Measurements from ENCODE around the gene GRIP1.

The GRIP1 gene

DNA sequence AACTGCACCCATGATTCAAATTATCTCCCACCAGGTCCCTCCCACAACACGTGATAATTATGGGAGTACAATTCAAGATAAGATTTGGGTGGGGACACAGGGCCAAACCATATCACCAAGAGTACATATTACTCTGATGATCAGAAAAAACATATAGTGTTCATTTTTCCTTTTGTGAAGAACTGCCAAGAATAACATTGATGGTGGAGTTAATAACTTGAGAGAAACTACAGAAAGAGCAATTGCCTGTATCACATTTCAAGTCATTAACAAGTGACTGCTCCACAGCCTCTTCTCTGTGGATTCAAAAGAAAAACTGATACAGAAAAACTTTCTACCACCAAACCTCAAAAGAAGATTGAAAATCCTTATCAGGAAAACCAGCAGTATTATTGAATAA lies 34.7 kb downstream of the GRIP1 start:
- no peak for DNase-seq

DNA sequence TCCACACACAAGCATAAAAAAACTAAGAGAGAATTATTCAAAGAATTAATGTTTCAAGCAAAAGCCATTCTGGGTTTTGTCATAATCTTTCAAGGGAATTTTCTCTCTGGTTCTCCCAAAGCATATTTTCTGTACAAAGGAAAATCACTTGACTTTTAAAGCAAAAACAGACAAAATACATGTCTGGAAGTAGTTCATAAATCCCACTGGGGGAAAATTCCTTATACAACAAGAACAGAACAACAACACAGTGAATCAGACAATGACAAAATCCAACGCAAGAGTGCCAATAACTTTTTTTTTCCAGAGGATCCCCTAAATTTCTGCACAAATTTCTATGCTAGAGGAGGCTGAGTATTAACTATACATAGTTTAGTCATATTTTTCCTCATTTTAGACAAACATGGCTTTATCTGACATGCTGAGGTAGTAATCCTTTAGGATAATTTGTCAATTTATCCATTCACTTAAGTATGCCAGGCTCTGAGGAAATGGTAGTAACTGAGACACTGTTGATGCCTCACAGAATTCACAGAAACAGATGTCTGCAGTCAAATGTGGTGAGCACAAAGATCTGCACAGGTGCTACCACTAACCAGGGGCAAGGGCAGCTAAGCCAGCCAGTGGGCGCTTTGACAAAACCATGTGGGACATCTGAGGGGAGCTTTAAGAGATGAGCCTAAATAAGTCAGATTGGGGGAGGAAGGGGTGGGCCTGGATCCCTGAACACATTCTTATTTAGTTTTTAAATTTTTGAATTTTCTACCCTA lies 38.0 kb downstream of the GRIP1 start:
- no peak for DNase-seq

DNA sequence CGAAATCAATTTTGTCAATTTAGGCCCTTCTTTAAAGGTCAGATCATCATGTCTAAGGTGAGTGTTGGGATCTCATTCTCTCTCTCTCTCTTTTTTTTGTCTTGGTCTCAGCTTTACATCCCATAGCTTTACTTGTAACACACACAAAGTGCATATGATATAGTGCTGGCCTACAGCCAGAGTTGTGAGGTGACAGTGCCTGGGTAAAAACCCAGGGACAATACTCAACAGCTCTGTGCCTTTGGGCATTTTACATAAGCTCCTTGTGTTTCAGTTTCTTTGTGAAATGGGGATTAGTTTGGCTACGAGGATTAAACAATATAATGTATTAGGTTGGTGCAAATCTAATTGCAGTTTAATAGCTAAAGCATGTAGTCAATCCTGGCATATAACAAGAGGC lies 40.2 kb downstream of the GRIP1 start:
- DNase-seq = no peak

DNA sequence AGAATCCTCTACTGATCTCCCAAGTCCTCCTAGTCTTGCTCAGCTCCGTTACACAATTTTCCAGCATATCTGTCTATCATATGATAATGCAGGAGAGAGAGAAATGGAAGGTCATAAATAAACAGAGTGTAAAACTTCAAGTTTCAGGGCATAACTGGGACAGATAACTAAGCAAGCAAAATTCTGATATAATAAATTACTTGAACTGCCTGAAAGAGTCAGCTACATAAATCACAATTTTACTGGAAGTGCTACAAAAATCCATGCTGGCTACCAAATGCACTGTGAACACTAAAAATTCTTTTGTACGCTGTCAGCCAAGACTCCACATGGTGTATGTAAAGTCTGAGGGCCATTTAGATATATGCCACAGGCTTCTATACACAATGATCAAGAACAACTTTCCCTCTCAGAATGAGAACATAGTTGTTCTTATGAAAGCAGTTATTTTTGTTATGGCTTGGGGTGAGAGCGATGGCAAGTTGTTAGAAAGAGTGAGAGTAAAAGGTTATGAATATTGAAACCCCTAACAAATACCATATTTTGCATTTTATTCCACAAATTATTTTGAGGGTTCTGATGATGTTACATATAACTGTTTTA lies 41.1 kb downstream of the GRIP1 start:
- no peak for DNase-seq

DNA sequence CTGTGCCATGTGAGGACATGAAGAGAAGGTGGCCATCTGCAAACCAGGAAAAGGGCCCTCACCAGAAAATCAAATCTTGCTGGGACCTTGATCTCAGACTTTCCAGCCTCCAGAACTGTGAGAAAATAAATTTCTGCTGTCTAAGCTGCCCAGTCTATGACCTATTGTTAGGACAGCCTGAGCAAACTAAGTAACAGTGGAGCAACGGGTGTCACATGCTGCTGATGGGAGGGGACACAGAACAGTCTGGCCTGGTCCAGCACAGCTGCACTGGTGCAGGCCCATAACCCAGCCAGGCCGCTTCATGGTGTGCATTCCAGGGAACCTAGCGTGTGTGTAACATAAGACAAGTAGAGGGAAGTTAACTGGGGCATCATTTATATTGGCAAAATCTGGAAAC lies 42.1 kb downstream of the GRIP1 start:
- DNase-seq = no peak

DNA sequence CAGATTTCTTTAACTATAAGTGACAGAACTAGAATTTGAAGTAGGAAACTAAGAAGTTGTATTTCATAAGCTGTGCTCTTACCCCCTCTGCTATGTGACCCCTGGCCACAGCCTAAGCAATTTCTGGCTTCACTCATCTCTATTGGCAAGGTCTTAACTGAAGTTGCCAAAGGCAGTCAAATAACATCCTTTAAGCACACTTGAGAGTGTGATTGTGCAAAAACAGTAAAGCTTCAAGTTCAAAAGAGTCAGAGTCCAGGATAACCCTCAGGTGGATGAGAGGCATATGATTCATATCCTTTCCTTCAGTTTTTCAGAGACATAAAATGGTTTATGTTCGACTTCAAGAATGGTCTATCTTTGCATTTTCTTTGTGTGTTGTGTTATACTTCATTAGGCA lies 45.2 kb downstream of the GRIP1 start:
- DNase-seq = no peak

DNA sequence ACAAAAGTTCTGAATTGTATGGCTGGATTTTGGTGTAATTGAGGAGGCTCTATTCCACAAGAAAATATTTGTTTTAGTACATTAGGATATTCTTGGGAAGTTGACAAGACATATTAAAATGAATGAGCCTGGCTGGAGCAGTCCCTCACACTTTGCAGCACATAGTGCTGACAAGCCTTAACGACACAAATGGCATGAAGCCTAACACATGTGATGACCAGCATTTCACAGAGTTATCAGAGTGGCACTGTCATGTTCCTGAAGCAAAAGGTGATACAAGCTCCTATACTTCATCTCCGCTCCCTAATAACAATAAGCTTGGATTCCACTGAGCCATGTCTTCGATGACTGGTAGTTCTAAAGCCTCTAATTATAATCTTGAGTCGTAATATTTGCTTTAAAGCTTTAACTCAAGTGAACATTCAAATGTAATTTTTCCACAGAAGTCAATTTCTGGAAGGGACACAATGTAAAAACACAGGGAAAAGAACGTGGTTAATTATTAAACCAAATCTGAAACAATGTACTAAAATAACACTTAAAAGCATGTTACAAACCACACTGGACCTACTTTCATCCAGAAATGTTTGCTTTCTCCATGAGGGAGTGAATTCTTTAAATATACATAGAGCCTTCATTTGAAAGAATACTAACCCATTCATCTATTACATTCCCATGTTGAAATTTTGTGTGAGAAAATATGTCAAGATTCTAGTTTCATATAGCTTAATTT lies 49.6 kb downstream of the GRIP1 start:
- DNase-seq = no peak

DNA sequence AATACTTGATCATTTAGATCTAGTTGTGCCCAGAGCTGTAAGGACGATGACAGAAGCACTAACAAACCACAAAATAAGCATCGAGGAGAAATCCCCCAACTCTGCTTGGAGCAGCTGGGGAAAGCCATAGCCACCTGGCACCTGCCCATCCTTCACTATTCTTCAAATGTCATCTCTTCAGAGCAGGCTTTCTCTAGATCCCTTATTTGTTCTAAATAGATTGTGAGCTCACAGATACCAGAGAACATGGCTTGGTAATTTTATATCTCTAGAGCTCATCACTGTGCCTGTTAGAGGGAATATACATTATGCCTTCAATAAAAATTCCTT lies 50.9 kb downstream of the GRIP1 start:
- DNase-seq = no peak

DNA sequence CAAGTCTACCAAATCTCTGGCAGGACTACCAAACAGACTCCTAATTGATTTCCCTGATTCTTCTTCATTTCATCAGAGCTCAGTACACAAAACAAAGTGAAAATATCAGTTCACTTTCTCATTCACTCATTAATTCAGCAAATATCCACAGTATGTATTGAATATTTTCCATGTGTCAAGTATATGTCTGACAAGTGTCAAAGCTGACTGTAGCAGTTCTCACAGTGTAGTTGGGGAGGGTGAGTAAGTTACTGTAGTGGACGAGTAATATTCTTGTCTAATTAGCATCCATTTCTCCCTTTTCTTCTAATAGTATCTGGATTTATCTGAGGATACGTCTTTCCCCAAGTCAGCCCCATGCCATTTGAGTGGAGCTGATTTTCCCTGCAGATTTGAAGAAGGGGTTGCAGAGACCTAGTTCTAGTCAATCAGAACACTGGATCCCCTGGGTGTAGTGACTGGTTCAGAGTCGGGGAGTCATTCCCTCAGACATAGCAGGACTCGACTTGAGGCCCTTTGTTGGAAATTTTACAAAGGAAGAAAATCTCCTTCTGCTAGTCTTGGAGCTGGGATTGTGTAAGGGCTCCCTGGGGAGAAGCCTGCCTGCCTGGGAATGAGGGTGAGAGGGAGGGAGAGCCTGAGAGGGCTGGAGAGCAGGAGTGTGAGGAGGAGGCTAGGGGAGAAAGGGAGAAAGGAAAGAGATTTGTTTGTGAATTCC lies 51.4 kb downstream of the GRIP1 start:
- DNase-seq = no peak

DNA sequence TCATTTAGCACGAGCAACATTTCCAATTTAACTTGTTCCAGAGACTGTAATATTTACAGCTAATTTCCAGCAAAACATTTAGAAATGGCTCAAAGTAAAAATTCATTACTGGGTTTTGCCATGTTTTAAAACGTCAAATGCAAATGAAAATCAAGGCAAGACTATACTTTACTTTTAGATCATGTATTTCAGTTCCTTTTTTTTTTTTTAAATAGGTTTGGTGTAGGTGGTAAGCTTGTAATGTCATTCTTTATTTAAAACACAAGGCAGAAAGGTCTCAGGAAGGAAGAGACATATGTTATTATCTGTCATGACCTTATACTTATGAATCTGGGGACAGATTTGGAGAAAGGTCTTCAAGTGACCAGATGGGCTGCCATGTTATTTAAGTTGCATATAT lies 54.1 kb downstream of the GRIP1 start:
- DNase-seq = peak; percentile 54

DNA sequence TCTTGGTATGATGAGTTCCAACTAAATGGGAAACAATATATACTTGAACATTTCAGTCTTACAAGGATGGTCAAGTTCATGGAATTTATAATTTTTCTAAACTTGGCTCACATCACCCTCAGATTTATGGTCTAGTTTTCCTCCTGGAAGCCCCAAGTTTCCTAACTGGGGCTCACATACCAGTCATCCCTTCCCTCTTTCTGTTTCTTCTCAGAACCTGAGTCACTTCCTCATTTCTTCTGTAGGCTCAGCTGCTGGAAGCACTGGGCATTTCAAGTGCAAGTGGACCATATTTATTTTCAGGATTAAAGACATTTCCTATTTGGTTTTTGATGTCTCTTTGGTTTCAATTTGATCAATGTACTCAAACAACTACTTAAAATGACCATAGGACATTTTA lies 55.4 kb downstream of the GRIP1 start:
- DNase-seq = peak; percentile 81

DNA sequence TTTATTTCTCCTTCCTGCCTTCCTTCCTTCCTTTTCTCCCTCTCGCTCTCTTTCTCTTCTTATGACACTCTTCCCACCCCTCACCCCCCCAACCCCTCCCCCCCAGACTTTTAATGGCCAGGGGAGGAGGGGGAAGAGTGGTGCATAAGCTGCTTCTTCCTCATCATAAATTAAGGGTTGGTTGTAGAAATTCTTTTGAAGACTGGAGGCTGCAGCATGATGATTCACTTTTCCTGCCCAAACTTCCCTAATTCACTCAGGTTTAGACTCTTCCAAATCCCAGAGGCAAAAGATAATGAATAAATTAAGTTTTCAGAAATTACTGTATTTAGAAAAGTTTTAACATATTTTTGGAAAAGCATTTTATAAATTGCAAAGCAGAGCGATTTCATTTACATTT lies 58.2 kb downstream of the GRIP1 start:
- peak; percentile 13 for DNase-seq

DNA sequence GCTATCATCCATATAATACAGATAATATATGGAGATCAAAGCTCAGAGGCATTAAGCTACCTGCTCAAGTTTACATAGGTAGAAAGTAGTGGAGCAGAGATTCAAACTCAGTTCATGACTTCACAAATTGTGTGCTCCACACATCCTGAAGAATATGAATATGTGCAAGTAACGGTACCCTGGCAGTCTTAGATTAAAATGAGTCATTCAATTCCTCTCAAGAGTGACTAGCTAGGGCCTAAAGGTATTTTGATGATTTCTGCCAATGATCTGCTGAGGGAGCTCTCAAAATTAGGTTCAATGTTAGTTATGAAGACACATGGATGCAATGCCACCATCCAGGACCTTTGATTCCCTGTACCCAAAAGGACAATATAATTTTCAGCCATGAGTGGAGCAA lies 58.9 kb downstream of the GRIP1 start:
- DNase-seq = no peak

DNA sequence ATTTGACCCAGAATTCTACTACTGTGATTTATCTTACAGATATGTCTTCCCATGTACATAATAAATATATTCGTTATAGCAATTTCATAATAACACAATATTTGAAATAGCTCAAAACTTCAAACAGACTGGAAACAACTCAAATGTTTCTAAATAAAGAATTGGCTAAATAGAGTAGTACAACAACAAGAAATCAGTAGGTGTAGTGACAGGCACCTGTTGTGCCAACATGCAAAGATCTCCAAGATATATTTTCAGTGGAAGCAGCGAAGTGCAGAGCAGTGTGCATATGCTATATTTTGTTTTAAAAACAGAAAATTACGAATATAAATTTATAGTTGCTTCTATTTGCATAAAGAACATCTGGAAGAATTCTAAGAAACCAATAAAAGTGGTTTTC lies 60.9 kb downstream of the GRIP1 start:
- no peak for DNase-seq

DNA sequence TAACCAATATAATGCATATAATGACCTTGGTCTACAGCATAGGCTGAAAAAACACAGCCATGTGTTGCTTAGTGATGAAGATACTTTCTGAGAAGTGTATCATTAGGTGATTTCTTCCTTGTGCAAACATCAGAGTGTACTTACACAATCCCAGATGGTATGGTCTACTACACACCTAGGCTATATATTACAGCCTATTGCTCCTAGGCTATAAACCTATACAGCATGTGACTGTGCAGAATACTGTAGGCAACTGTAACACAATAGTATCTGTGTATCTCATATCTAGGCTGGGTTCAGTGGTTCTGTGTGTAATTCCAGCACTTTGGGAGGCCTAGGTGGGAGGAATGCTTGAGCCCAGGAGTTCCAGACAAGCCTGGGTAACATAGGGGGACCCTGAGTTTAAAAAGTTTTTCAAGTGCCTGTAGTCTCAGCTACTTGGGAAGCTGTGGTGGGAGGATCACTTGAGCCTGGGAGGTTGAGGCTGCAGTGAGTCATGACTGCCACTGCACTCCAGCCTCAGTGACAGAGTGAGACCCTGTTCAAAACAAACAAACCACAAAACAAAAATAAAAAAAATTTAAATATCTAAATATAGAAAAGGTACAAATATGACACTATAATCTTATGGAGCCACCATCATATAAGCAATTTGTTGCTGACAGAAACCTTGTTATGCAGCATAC lies 66.6 kb downstream of the GRIP1 start:
- DNase-seq = no peak

DNA sequence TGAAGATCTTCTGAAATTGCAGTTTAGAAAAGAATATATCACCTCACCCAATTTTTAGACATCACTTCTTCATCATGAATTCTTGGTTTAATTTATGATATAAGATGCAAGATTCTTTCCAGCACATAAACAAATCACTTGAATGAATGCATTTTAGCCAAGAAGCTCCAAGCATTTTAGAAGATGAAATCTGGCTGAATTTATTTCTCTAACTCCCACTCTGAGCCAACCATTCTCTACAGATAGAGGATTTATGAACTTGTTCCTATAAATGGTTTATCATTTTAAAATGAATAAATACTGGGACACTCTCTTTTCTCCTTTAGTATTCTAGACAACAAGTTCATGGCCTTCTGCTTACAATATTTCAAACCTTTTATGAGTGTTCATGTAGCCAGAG lies 71.7 kb downstream of the GRIP1 start:
- no peak for DNase-seq

DNA sequence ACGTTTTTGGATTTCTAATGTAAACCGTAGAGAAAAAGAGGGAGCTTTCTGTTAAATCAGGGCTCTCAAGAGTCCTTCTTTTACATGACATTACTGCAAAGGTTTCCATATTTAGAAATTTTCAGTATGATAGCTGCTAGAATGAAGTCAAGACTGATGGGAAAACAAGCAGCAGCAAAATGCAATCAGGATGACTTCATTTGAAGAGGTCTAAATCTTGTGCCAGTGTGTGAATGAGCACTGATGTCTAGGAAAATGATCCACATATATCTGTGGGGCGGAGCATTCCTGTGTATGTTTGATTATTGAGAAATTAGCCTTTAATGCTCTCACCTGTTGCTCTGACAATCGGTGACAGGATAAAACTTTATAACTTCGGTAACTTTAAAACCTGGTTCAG lies 73.6 kb downstream of the GRIP1 start:
- no peak for DNase-seq

DNA sequence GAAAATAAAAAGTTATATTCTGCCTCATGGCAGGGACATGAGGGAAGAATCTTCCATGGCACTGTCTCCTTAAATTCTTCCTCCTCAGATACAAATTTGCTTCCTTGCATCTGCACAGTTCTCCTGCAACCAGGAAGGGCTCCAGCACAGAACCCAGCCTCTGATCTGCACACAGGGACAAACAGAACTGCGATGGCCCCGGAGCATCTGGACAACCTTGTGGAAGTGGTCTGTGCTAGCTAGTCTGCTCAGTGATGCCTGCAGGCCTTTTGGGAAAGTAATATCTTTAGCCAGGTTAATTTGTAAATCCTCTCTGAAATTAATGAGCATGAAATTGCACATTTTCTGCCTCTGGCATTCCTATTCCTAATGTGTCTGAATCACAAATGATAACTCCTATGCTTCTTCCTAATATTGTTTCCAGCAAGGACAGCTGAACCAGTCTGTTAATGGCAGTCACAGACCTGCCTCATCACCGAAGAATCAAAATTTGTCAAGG lies 74.8 kb downstream of the GRIP1 start:
- no peak for DNase-seq

DNA sequence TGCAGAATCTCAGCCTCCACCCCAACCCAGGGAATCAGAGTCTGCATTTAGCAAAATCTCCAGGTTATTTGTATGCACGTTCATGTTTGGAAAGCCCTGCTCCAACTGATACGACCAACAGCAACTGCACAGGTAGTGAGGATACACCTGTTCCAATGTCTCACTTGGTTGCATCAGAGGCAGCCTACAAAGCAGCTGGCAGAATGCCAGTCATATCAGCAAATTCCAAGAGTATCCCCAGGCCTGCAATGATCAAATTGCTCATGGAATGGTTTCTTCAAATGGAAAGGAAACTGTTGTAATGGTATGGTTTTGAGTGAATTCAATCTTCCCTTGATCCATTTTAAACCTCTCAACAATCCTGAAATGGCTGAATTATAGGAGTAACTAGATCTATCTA lies 75.4 kb downstream of the GRIP1 start:
- DNase-seq = no peak

DNA sequence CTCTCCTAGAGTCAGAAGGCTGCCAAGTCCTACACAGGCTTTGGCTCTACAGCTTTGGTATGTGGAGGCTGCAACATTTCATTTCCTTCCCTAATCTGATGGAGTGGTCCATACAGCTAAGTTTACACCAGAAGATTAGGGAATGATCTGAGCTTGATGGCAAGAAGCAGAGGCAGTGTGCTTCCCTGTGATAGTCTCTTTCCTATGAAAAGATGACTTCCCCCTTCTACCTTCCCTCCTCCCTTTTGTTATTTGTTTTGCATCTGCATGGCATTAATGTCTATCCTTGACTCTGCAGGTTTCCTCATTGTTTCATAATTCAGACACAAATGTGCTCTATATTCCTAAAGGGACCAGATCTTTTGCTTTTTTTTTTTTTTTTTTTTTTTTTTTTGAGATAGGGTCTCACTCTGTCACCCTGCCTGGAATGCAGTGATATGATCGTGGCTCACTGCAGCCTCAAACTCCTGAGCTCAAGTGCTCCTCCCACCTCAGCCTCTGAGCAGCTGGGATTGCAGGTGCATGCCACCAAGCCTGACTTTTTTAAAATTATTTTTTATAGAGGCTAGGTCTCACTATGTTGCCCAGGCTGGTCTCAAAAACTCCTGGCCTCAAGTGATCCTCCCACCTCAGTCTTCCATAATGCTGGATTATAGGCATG lies 76.3 kb downstream of the GRIP1 start:
- DNase-seq = no peak

DNA sequence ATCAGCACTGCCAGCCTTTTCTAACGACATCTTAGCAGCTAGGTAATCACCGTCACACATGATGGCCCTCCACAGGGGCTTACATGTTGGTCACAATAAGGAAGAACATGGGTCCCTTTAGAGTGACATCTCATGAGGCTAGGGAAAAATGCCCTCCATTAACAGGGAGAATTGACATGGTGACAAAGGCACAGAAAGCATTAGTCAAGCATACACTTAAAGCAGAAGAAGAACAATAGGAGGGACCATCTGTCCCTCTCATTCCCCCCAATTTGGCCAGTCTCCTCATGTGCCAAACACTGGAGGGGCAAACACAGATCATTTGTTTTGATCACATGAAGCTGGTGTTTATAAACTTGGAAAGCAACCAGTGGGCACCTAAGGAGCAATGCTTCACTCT lies 78.0 kb downstream of the GRIP1 start:
- DNase-seq = no peak

DNA sequence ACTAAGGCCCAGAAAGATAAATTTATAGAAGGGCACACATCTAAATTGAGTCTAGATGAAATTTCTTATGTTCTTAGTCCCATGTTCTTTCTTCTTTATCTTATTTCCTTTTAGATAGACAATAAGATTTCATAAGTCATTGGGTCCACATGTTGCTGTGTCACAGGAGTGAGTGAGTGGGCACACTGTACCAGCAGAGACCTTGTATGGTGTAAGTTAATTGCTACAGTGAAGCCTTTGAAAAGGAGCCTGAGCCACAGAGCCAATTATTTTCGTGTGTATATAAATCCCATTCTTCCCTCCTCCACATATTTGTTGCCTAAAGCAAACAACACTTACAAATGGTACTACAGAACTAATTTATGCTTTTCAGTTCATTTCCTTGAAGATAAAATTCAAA lies 79.1 kb downstream of the GRIP1 start:
- peak; percentile 61 for DNase-seq

All from inflammatory macrophage treated with lipopolysaccharide for 4 hours (primary cell).